Activated CD4-positive, alpha-beta memory T cell treated with anti-CD3 and anti-CD28 coated beads, Interleukin-2, amount 10 ng/mL, durations not matched to agents 7 days and 5 days (primary cell): Measurements from ENCODE around the gene ZBTB42. TPM values are rescaled to one million over a fixed set of nuclear protein-coding genes. Genes with fewer than 3 reads are reported as not detected.
A peak's percentile ranks its signal among the peaks of the same experiment; 100 is the strongest.

Experiments
- CTCF ChIA-PET: fragments of 350-600 bp; sonication (Branson Sonifier 250); formaldehyde crosslinking; loops from one replicate; lab custom pipeline; 2021; ENCODE audit warnings: antibody characterized with exemption, inconsistent platforms; lab: Charles Lee
- POLR2A ChIA-PET: fragments of 350-600 bp; sonication (Branson Sonifier 250); formaldehyde crosslinking; loops from one replicate; lab custom pipeline; 2021; ENCODE audit warnings: antibody characterized with exemption; lab: Charles Lee
- DNase-seq: peaks from one replicate; pipeline ENCODE4 v3.0.0-alpha.2; 2020
- H3K27ac Mint-ChIP-seq: one replicate; pipeline ENCODE4 v1.8.0; 2021; ENCODE audit warnings: mild to moderate bottlenecking, mixed read lengths
- H3K27me3 Mint-ChIP-seq: one replicate; pipeline ENCODE4 v1.8.0; 2021; ENCODE audit warnings: mixed read lengths
- H3K36me3 Mint-ChIP-seq: one replicate; pipeline ENCODE4 v1.8.0; 2021; ENCODE audit warnings: low read depth, mixed read lengths
- H3K4me1 Mint-ChIP-seq: one replicate; pipeline ENCODE4 v1.8.0; 2021; ENCODE audit warnings: mixed read lengths
- H3K4me3 Mint-ChIP-seq: one replicate; pipeline ENCODE4 v1.8.0; 2021; ENCODE audit warnings: mild to moderate bottlenecking, mixed read lengths
- H3K9me3 Mint-ChIP-seq: one replicate; pipeline ENCODE4 v1.8.0; 2021; ENCODE audit warnings: mixed read lengths
- total RNA-seq, 2 experiments: library from RNA; stranded (reverse); gene quantifications; one replicate each; pipeline ENCODE4 v1.2.3, GENCODE V29; 2021

Gene ZBTB42
- total RNA-seq, 2 experiments from 2014 or later: 4.9 to 5.5 TPM

- CTCF ChIA-PET: interaction anchor here (1.7 kb wide), 1 partner anchor 32 kb away, joined by 7 read pairs; no protein-coding TSS in a partner anchor
- peaks cover 9% of the 10 kb centered on the region for H3K27me3 Mint-ChIP-seq
- peaks cover 45% of the 10 kb centered on the region for H3K4me1 Mint-ChIP-seq
- peak overlapping the region; percentile 86 for H3K4me3 Mint-ChIP-seq
- H3K27ac Mint-ChIP-seq: peak overlapping the region; percentile 81
- POLR2A ChIA-PET: interaction anchor here (0.7 to 1.4 kb wide), 5 partner anchors 10 to 42 kb away, joined by 3 to 6 read pairs (median 4); partner anchors contain the start of gene SIVA1
- no peaks in the 10 kb centered on the region for H3K9me3 Mint-ChIP-seq
- peaks cover 4% of the 10 kb centered on the region for H3K36me3 Mint-ChIP-seq
- no peak for DNase-seq
Observed at GRCh38 chr14:104794631-104794992, 6.3 kb upstream of the ZBTB42 start.

- ChIA-PET CTCF (interaction anchor here (1.7 kb wide), 1 partner anchor 31 kb away, joined by 7 read pairs; no protein-coding TSS in a partner anchor), POLR2A (interaction anchor here (0.7 to 1.4 kb wide), 4 partner anchors 24 to 43 kb away, joined by 3 to 6 read pairs (median 4); partner anchors contain the start of gene SIVA1)
- Mint-ChIP-seq H3K36me3 (peaks cover 4% of the 10 kb centered on the region), H3K27me3 (peaks cover 9% of the 10 kb centered on the region), H3K27ac (peak within 1 kb of the TSS; percentile 81), H3K9me3 (no peaks in the 10 kb centered on the region), H3K4me3 (peak within 1 kb of the TSS; percentile 86), H3K4me1 (peaks cover 50% of the 10 kb centered on the region)
- DNase-seq: peak; percentile 50
Observed at GRCh38 chr14:104794993-104795780, 5.7 kb upstream of the ZBTB42 start, which contains the start of gene AKT1. TSS of gene AKT1 (minus strand) at chr14:104795748. CDS start at chr14:104792643, 3,105 bp downstream.

- peaks cover 47% of the 10 kb centered on the region for H3K4me1 Mint-ChIP-seq
- peaks cover 9% of the 10 kb centered on the region for H3K27me3 Mint-ChIP-seq
- peak; percentile 69 for DNase-seq
- ChIA-PET POLR2A (no interaction called here), CTCF (no interaction called here)
- H3K4me3 Mint-ChIP-seq: peak overlapping the region; percentile 67
- peaks cover 4% of the 10 kb centered on the region for H3K36me3 Mint-ChIP-seq
- no peaks in the 10 kb centered on the region for H3K9me3 Mint-ChIP-seq
- H3K27ac Mint-ChIP-seq: peak overlapping the region; percentile 68
Observed at GRCh38 chr14:104795781-104796686, 4.9 kb upstream of the ZBTB42 start.

- Mint-ChIP-seq H3K36me3 (no peaks in the 10 kb centered on the region), H3K4me1 (peaks cover 45% of the 10 kb centered on the region), H3K27ac (no peak overlapping the region), H3K27me3 (peaks cover 9% of the 10 kb centered on the region), H3K9me3 (no peaks in the 10 kb centered on the region), H3K4me3 (peak overlapping the region; percentile 67)
- POLR2A ChIA-PET: no interaction called here
- no peak for DNase-seq
- CTCF ChIA-PET: no interaction called here
Observed at GRCh38 chr14:104796687-104797081, 4.2 kb upstream of the ZBTB42 start.

GRCh38 chr14:104797115-104798044, 3.5 kb upstream of the ZBTB42 start:
- Mint-ChIP-seq H3K27me3 (peaks cover 9% of the 10 kb centered on the region), H3K27ac (no peak overlapping the region), H3K36me3 (no peaks in the 10 kb centered on the region), H3K9me3 (no peaks in the 10 kb centered on the region), H3K4me1 (peaks cover 48% of the 10 kb centered on the region), H3K4me3 (no peak overlapping the region)
- ChIA-PET CTCF (no interaction called here), POLR2A (interaction anchor here (0.9 to 1.2 kb wide), 2 partner anchors 10 to 26 kb away, joined by 3 to 4 read pairs; no protein-coding TSS in a partner anchor)
- DNase-seq: no peak

- Mint-ChIP-seq H3K9me3 (no peaks in the 10 kb centered on the region), H3K27ac (peak overlapping the region; percentile 28), H3K27me3 (peaks cover 9% of the 10 kb centered on the region), H3K4me1 (peaks cover 40% of the 10 kb centered on the region), H3K4me3 (no peak overlapping the region), H3K36me3 (no peaks in the 10 kb centered on the region)
- ChIA-PET CTCF (no interaction called here), POLR2A (interaction anchor here (0.9 to 1.3 kb wide), 4 partner anchors 11 to 46 kb away, joined by 3 to 6 read pairs (median 4); partner anchors contain the start of gene SIVA1)
- DNase-seq: no peak
Observed at GRCh38 chr14:104798300-104799243, 2.3 kb upstream of the ZBTB42 start.

- H3K36me3 Mint-ChIP-seq: no peaks in the 10 kb centered on the region
- H3K27me3 Mint-ChIP-seq: peaks cover 9% of the 10 kb centered on the region
- H3K4me3 Mint-ChIP-seq: peak overlapping the region; percentile 57
- POLR2A ChIA-PET: interaction anchor here (1.1 to 3.0 kb wide), 5 partner anchors 12 to 47 kb away, joined by 3 to 19 read pairs (median 4); partner anchors contain the start of gene SIVA1
- CTCF ChIA-PET: interaction anchor here (2.2 kb wide), 1 partner anchor 30 kb away, joined by 8 read pairs; no protein-coding TSS in a partner anchor
- DNase-seq: no peak
- H3K4me1 Mint-ChIP-seq: peaks cover 32% of the 10 kb centered on the region
- peak overlapping the region; percentile 23 for H3K27ac Mint-ChIP-seq
- no peaks in the 10 kb centered on the region for H3K9me3 Mint-ChIP-seq
Observed at GRCh38 chr14:104799244-104800014, 1.5 kb upstream of the ZBTB42 start.

GRCh38 chr14:104800015-104800770, 708 bp upstream of the ZBTB42 start:
- DNase-seq: peak; percentile 85
- peak overlapping the region; percentile 57 for H3K4me3 Mint-ChIP-seq
- no peak overlapping the region for H3K27ac Mint-ChIP-seq
- CTCF ChIA-PET: interaction anchor here (0.9 to 2.2 kb wide), 3 partner anchors 31 to 47 kb away, joined by 3 to 8 read pairs (median 3); partner anchors contain the start of gene SIVA1
- H3K36me3 Mint-ChIP-seq: no peaks in the 10 kb centered on the region
- H3K9me3 Mint-ChIP-seq: no peaks in the 10 kb centered on the region
- POLR2A ChIA-PET: interaction anchor here (1.2 to 3.0 kb wide), 6 partner anchors 10 to 265 kb away, joined by 3 to 19 read pairs (median 4); partner anchors contain the start of genes GPR132 and SIVA1
- H3K27me3 Mint-ChIP-seq: peaks cover 9% of the 10 kb centered on the region
- H3K4me1 Mint-ChIP-seq: peaks cover 29% of the 10 kb centered on the region

- no peaks in the 10 kb centered on the region for H3K36me3 Mint-ChIP-seq
- POLR2A ChIA-PET: interaction anchor here (1.0 to 3.0 kb wide), 4 partner anchors 11 to 264 kb away, joined by 3 to 19 read pairs (median 4); partner anchors contain the start of genes GPR132 and SIVA1
- no peak for DNase-seq
- peaks cover 9% of the 10 kb centered on the region for H3K27me3 Mint-ChIP-seq
- H3K9me3 Mint-ChIP-seq: no peaks in the 10 kb centered on the region
- peaks cover 23% of the 10 kb centered on the region for H3K4me1 Mint-ChIP-seq
- H3K4me3 Mint-ChIP-seq: peak overlapping the region; percentile 81
- CTCF ChIA-PET: interaction anchor here (0.8 to 2.2 kb wide), 2 partner anchors 33 kb away, joined by 3 to 8 read pairs; no protein-coding TSS in a partner anchor
- peak overlapping the region; percentile 61 for H3K27ac Mint-ChIP-seq
Observed at GRCh38 chr14:104801520-104802393, 856 bp downstream of the ZBTB42 start.
